Measurements from ENCODE around the gene TEX13D.

The TEX13D gene

GRCh38 chrX:124348885-124349453 is 16.5 kb downstream of the TEX13D start:
- DNase-seq = no peak

DNA sequence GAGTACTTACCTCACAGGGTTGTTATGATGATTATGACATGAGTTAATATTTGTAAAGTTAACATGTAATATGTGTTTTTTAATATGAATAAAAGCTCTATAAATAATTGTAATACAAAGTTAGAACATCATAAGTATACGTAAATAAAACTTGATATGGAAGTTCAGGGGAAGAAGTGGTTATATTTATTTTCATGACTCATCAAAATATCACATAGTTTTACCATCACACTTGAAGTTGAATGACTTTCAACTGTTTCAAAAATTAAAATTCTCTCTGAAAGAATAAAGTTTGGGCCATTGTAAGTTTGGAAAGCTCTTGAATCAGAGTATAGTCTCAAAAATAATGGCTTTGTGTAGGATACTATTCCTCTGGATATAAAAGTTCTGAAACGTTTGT is 22.2 kb downstream of the TEX13D start:
- DNase-seq = no peak

GRCh38 chrX:124358800-124359383 is 26.4 kb downstream of the TEX13D start:
- DNase-seq = no peak

DNA sequence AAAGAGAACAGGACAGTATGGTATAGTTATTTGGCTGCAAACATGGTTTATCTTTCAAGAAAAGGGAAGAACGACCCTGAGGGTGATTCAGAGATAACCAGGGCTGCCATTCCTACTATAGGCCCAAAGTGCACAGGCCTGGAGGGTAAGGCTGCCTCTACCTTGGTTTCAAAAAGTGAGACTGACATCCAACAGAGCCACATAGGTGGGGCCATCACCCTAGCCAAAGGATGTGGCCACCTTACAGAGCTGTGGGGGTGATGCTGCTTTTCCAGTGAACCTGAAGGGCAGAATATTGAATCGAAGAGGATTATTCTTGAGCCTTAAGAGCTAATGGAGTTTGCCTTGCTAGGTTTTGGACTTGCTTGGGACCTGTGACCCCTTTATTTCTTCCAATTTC is 29.6 kb downstream of the TEX13D start:
- no peak for DNase-seq

- DNase-seq = peak; percentile 2
Measured at GRCh38 chrX:124362761-124363160, 30.3 kb downstream of the TEX13D start.

- no peak for DNase-seq
Measured at GRCh38 chrX:124369722-124370121, 37.3 kb downstream of the TEX13D start.

- no peak for DNase-seq
Measured at GRCh38 chrX:124373348-124373747, 40.9 kb downstream of the TEX13D start.

DNA sequence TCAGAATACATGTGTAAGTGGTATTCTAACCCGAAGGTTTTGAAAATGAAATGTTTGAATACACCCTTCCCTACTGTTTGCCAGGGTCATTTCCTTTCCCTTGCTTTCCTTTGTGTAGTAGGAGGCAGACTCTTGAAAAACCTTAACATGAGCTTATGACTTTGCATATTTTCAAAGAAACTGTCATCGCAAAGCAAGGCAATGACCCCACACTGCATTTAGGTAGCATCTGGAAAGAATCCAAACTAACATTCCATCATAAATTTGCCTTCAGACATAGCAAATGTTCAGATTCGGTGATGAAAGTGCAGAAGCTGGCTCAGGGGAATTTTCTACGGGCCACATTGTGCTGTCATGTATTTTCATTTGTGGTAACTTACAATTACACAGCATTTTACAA is 46.2 kb downstream of the TEX13D start:
- DNase-seq = no peak

DNA sequence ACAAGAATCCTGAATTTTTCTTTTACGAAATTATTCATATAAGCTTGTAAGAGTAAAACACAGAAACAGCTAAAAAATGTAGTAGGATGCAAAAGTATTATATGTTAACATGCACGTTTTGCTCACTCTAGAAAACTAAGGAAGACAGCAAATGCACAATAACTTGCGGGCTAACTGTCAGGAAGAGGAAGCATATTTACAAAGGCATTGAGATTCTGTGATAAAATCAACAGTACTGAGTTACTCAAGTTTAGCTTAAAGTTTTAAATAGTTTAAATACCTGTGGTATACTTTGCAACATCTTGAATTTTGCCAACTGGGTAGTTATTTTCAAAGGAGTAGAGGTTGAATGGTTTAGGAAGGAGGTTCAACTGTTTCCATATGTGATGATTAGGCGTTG is 50.9 kb downstream of the TEX13D start:
- no peak for DNase-seq

DNA sequence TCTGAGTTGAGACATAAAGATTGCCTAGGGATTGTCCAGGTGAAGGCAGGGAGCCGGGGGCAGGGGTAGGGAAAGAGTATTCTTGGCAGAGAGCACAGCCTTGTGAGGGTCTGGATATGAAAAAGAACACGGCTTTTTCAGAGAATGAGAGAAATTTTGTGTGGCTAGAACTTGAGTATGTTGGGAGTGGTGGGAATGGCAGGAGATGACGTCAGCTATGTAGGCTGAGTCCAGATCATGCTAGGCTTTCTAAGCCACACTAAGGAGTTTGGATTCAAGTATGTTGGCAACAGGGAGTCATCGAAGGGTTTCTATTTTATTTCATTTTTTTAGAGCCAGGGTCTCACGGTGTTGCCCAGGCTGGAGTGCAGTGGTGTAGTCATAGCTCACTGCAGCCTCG is 53.9 kb downstream of the TEX13D start:
- DNase-seq = no peak
